Right lobe of liver (tissue), 4 donors: Measurements from ENCODE around the gene PRKCZ.

Source experiments
- CTCF ChIP-seq, 4 donors: fragments of 200-600 bp in 3 of 4; fragments of 450-650 bp in 1 of 4; IDR thresholded peaks; one replicate each; pipeline versions ENCODE4 v1.5.1 to v1.8.0; 2016 to 2022; ENCODE audit warnings: antibody characterized with exemption in 4 of 4, mild to moderate bottlenecking in 2 of 4
- POLR2A ChIP-seq: fragments of 450-650 bp; IDR thresholded peaks from one replicate; pipeline ENCODE4 v1.6.1; 2017; ENCODE audit warnings: antibody characterized with exemption, mild to moderate bottlenecking
- donor health status: DM: no; HTN: no; CAD: no.
- donor health status: DM: no; HTN: no; CAD: no.
- donor health status: DM: no; HTN: yes; CAD: no.

GRCh38 chr1:2053784-2054376 is 3.7 kb downstream of the PRKCZ start:
- TF ChIP-seq CTCF (IDR thresholded peaks at IDR 0.05) = no peak
- TF ChIP-seq POLR2A = no peak
